Erythroblast (primary cell): ENCODE measurements around the gene SREK1.

ENCODE experiments used
- GATA1 ChIP-seq: IDR thresholded peaks from 2 replicates; pipeline ENCODE4 v1.6.1; 2011; ENCODE audit warnings: low read depth, mild to moderate bottlenecking, control low read depth, low read length, moderate library complexity
- POLR2A ChIP-seq: IDR thresholded peaks from 2 replicates; pipeline ENCODE4 v1.6.1; 2011; ENCODE audit warnings: mild to moderate bottlenecking, low read length

GRCh38 chr5:66178799-66179198 is 34.7 kb downstream of the SREK1 start:
- no peak for TF ChIP-seq POLR2A
- TF ChIP-seq GATA1: no peak
